ENCODE data around the gene GMDS. TPM values are rescaled to one million over a fixed set of nuclear protein-coding genes. Genes with fewer than 3 reads are reported as not detected.

The GMDS gene
- total and polyA plus RNA-seq, 2 donors (not counting 1 experiment from before 2014, with no cell fraction given) = 11.5 to 16.4 TPM

DNA sequence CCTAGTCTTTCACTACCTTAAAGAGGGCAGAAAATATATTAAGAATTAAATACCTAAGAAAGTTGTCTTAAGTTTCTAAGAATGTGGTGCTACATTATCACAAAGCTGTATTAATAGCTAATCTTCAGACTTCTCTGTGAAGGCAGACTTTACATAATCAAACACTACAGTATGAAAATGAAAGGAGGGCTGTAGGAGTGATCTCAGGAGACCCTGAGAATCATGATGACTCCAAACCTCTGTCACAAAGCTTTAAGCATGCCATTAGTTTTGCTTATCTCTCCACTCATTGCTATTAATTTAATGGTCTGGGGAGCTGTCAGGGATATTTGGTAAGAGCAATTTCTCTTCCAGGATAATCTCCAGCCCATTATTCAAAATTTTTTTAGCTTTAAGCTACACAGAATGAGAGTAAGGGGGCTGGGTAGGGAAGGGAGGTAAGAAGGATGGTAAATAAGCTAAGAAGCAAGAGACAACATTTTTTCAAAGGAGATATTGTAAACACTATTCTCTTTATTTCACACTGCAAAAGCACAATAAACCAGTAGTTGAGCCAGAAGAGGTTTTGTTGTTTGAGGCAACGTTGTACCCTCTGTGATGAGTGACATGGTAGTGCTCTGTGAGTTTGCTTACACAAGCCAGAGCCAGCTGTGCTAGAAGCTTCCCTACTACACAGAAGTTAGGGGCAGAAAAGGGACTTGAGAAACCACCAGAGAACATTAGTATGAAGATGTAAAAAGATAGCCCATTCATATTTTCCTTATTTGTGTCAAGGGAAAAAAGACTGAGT, 258.8 kb downstream of the GMDS start:
- ATAC-seq (ENCODE audit: low read depth) = no peak
- WGBS (ENCODE audit: insufficient coverage) = no CpG with 5 or more reads among the region's 1 CpG
- Histone ChIP-seq H3K27ac (ENCODE audit: low read length in 2 of 2) (no peak overlapping the region), H3K79me2 (ENCODE audit: control insufficient read depth, insufficient read depth, low read length) (no peaks in the 10 kb centered on the region), H3K4me3 (ENCODE audit: control extremely low read depth in 1 of 5, extremely low read depth in 1 of 5, insufficient read depth in 1 of 5, low read depth in 2 of 5, low read length in 4 of 5) (no peak overlapping the region), H4K20me1 (ENCODE audit: control insufficient read depth, insufficient read depth, low read length, poor library complexity, severe bottlenecking) (no peaks in the 10 kb centered on the region), H3K36me3 (replicated peaks in 1 of 2; ENCODE audit: control extremely low read depth in 1 of 2, control insufficient read depth in 1 of 2, extremely low read depth in 1 of 2, insufficient read depth in 2 of 2, low read length in 1 of 2) (no peaks in the 10 kb centered on the region), H2AFZ (ENCODE audit: insufficient read depth, low read depth, low read length, poor library complexity, severe bottlenecking) (no peak overlapping the region), H3K9ac (ENCODE audit: low read length) (no peak overlapping the region), H3K4me1 (ENCODE audit: control insufficient read depth in 2 of 2, insufficient read depth in 2 of 2, low read length in 2 of 2) (no peaks in the 10 kb centered on the region), H3K4me2 (replicated peaks; ENCODE audit: low read depth, low read length, poor library complexity, severe bottlenecking) (no peak overlapping the region), H3K9me3 (ENCODE audit: control extremely low read depth in 1 of 3, control insufficient read depth in 2 of 3, insufficient read depth in 1 of 3, low read length in 2 of 3) (peaks cover 0 to 3% (median 3%) of the 10 kb centered on the region in 3 donors), H3K27me3 (replicated peaks in 1 of 4; ENCODE audit: control extremely low read depth in 1 of 4, control insufficient read depth in 3 of 4, insufficient read depth in 4 of 4, low read length in 3 of 4) (no peaks in the 10 kb centered on the region)
- H3K27ac Mint-ChIP-seq = no peak overlapping the region
- DNase-seq = no peak
- CTCF ChIA-PET = no interaction called here
- peaks cover 17% of the 10 kb centered on the region for H3K9me3 Mint-ChIP-seq (ENCODE audit: insufficient read depth)
- POLR2A ChIA-PET = no interaction called here
- intact Hi-C loops (cut with micrococcal nuclease) = no loop called here
- no peaks in the 10 kb centered on the region for H3K27me3 Mint-ChIP-seq
- H3K4me1 Mint-ChIP-seq = no peaks in the 10 kb centered on the region
- TF ChIP-seq, protein P1, sequence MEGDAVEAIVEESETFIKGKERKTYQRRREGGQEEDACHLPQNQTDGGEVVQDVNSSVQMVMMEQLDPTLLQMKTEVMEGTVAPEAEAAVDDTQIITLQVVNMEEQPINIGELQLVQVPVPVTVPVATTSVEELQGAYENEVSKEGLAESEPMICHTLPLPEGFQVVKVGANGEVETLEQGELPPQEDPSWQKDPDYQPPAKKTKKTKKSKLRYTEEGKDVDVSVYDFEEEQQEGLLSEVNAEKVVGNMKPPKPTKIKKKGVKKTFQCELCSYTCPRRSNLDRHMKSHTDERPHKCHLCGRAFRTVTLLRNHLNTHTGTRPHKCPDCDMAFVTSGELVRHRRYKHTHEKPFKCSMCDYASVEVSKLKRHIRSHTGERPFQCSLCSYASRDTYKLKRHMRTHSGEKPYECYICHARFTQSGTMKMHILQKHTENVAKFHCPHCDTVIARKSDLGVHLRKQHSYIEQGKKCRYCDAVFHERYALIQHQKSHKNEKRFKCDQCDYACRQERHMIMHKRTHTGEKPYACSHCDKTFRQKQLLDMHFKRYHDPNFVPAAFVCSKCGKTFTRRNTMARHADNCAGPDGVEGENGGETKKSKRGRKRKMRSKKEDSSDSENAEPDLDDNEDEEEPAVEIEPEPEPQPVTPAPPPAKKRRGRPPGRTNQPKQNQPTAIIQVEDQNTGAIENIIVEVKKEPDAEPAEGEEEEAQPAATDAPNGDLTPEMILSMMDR (IDR thresholded peaks at IDR 0.05) = no peak
- no peak for TF ChIP-seq EZH2 (IDR thresholded peaks at IDR 0.05; ENCODE audit: borderline replicate concordance, insufficient read depth, low read depth, low read length, poor library complexity, severe bottlenecking)
- H3K4me3 Mint-ChIP-seq = no peak overlapping the region

DNA sequence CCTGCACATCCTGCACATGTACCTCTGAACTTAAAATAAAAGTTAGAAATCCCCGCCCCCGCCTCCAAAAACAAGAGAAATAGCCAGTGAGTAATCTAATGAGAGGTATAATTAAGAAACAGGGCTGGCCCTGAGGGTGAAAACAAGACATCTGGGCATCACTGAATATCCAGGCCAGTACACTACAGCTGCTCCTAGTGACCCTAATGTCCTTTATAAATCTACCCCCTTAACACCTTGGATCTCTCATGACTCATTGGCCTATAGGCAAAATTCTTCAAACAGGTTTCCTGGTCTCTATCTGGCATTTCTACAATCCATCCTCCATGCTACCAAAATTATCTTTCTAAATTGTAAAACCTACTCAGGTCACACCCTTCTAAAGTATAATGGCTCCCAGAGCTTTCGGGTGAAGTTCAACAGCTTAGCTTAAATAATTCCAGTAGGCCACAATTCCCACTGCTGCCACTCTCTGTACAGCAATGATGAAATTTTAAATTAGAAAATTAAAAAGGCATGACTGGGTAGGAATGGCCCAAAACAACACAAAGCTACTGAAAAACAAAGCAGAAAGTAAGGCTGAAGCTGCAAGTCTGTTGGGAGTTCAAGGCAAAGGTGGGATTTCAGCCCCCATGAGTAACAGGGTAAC, 260.9 kb downstream of the GMDS start:
- ChIA-PET POLR2A (no interaction called here), CTCF (interaction anchor here (0.8 kb wide), 1 partner anchor 11 kb away, joined by 5 read pairs; no protein-coding TSS in a partner anchor)
- no peaks in the 10 kb centered on the region for H3K27me3 Mint-ChIP-seq
- H3K4me1 ChIP-seq (ENCODE audit: control insufficient read depth in 2 of 2, insufficient read depth in 2 of 2, low read length in 2 of 2) = no peaks in the 10 kb centered on the region
- peaks cover 3 to 10% (median 3%) of the 10 kb centered on the region in 3 donors for H3K9me3 ChIP-seq (ENCODE audit: control extremely low read depth in 1 of 3, control insufficient read depth in 2 of 3, insufficient read depth in 1 of 3, low read length in 2 of 3)
- intact Hi-C loops (cut with micrococcal nuclease) = no loop called here
- no peak overlapping the region for H2AFZ ChIP-seq (ENCODE audit: insufficient read depth, low read depth, low read length, poor library complexity, severe bottlenecking)
- H3K27ac ChIP-seq (ENCODE audit: low read length in 2 of 2) = no peak overlapping the region
- DNase-seq = no peak
- H4K20me1 ChIP-seq (ENCODE audit: control insufficient read depth, insufficient read depth, low read length, poor library complexity, severe bottlenecking) = no peaks in the 10 kb centered on the region
- no peaks in the 10 kb centered on the region for H3K27me3 ChIP-seq (replicated peaks in 1 of 4; ENCODE audit: control extremely low read depth in 1 of 4, control insufficient read depth in 3 of 4, insufficient read depth in 4 of 4, low read length in 3 of 4)
- no peaks in the 10 kb centered on the region for H3K4me1 Mint-ChIP-seq
- H3K4me3 ChIP-seq (ENCODE audit: control extremely low read depth in 1 of 5, extremely low read depth in 1 of 5, insufficient read depth in 1 of 5, low read depth in 2 of 5, low read length in 4 of 5) = no peak overlapping the region
- WGBS (ENCODE audit: insufficient coverage) = no CpG with 5 or more reads among the region's 3 CpGs
- TF ChIP-seq, protein P1 (IDR thresholded peaks at IDR 0.05) = no peak
- TF ChIP-seq EZH2 (IDR thresholded peaks at IDR 0.05; ENCODE audit: borderline replicate concordance, insufficient read depth, low read depth, low read length, poor library complexity, severe bottlenecking) = no peak
- no peak for ATAC-seq (ENCODE audit: low read depth)
- no peaks in the 10 kb centered on the region for H3K79me2 ChIP-seq (ENCODE audit: control insufficient read depth, insufficient read depth, low read length)
- H3K36me3 ChIP-seq (replicated peaks in 1 of 2; ENCODE audit: control extremely low read depth in 1 of 2, control insufficient read depth in 1 of 2, extremely low read depth in 1 of 2, insufficient read depth in 2 of 2, low read length in 1 of 2) = no peaks in the 10 kb centered on the region
- no peak overlapping the region for H3K4me2 ChIP-seq (replicated peaks; ENCODE audit: low read depth, low read length, poor library complexity, severe bottlenecking)
- peaks cover 28% of the 10 kb centered on the region for H3K9me3 Mint-ChIP-seq (ENCODE audit: insufficient read depth)
- H3K27ac Mint-ChIP-seq = no peak overlapping the region
- H3K4me3 Mint-ChIP-seq = no peak overlapping the region
- no peak overlapping the region for H3K9ac ChIP-seq (ENCODE audit: low read length)
